ENCODE results near the gene CCDC28B.

CCDC28B gene

GRCh38 chr1:32180186-32181060 is 20.0 kb upstream of the CCDC28B start:
- peaks cover 14% of the 10 kb centered on the region for H3K36me3 ChIP-seq

GRCh38 chr1:32181065-32181464 is 19.3 kb upstream of the CCDC28B start:
- no peak for TF ChIP-seq CTCF (IDR thresholded peaks at IDR 0.05)
- Histone ChIP-seq H3K36me3 (peaks cover 20% of the 10 kb centered on the region), H3K9me3 (no peaks in the 10 kb centered on the region), H3K27ac (no peak overlapping the region), H3K4me1 (ENCODE audit: control insufficient read depth in 1 of 2, insufficient read depth in 1 of 2, low read depth in 1 of 2, low read length in 1 of 2) (peaks cover 33 to 45% of the 10 kb centered on the region in 2 experiments), H3K27me3 (no peaks in the 10 kb centered on the region), H3K4me3 (ENCODE audit: low read depth in 1 of 2, low read length in 1 of 2) (no peak overlapping the region)

More at GRCh38 chr1:32180186-32181060, 20.0 kb upstream of the CCDC28B start:
- H3K4me3 ChIP-seq (ENCODE audit: low read depth in 1 of 2, low read length in 1 of 2), result peak overlapping the region; percentile 68 to 87
- H3K9me3 ChIP-seq, result no peaks in the 10 kb centered on the region
- H3K27me3 ChIP-seq, result no peaks in the 10 kb centered on the region
- TF ChIP-seq CTCF (IDR thresholded peaks at IDR 0.05), result no peak
- peak overlapping the region; percentile 89 for H3K27ac ChIP-seq
- peaks cover 33 to 43% of the 10 kb centered on the region in 2 experiments for H3K4me1 ChIP-seq (ENCODE audit: control insufficient read depth in 1 of 2, insufficient read depth in 1 of 2, low read depth in 1 of 2, low read length in 1 of 2)

- no peaks in the 10 kb centered on the region for H3K9me3 ChIP-seq
- peaks cover 33 to 48% of the 10 kb centered on the region in 2 experiments for H3K4me1 ChIP-seq (ENCODE audit: control insufficient read depth in 1 of 2, insufficient read depth in 1 of 2, low read depth in 1 of 2, low read length in 1 of 2)
- no peak for TF ChIP-seq CTCF (IDR thresholded peaks at IDR 0.05)
- peaks cover 23% of the 10 kb centered on the region for H3K36me3 ChIP-seq
- no peak overlapping the region for H3K4me3 ChIP-seq (ENCODE audit: low read depth in 1 of 2, low read length in 1 of 2)
- H3K27ac ChIP-seq, result no peak overlapping the region
- no peaks in the 10 kb centered on the region for H3K27me3 ChIP-seq
Observed at GRCh38 chr1:32181563-32181962, 18.8 kb upstream of the CCDC28B start.

GRCh38 chr1:32182060-32182459 is 18.3 kb upstream of the CCDC28B start:
- H3K9me3 ChIP-seq, result no peaks in the 10 kb centered on the region
- no peak overlapping the region for H3K27ac ChIP-seq
- H3K27me3 ChIP-seq, result no peaks in the 10 kb centered on the region
- no peak overlapping the region for H3K4me3 ChIP-seq (ENCODE audit: low read depth in 1 of 2, low read length in 1 of 2)
- H3K4me1 ChIP-seq (ENCODE audit: control insufficient read depth in 1 of 2, insufficient read depth in 1 of 2, low read depth in 1 of 2, low read length in 1 of 2), result peaks cover 33 to 48% of the 10 kb centered on the region in 2 experiments
- no peak for TF ChIP-seq CTCF (IDR thresholded peaks at IDR 0.05)
- H3K36me3 ChIP-seq, result peaks cover 28% of the 10 kb centered on the region

- TF ChIP-seq CTCF (IDR thresholded peaks at IDR 0.05), result no peak
- H3K4me1 ChIP-seq (ENCODE audit: control insufficient read depth in 1 of 2, insufficient read depth in 1 of 2, low read depth in 1 of 2, low read length in 1 of 2), result peaks cover 10 to 27% of the 10 kb centered on the region in 2 experiments
- H3K9me3 ChIP-seq, result no peaks in the 10 kb centered on the region
- no peaks in the 10 kb centered on the region for H3K27me3 ChIP-seq
- no peak overlapping the region for H3K4me3 ChIP-seq (ENCODE audit: low read depth in 1 of 2, low read length in 1 of 2)
- no peak overlapping the region for H3K27ac ChIP-seq
- peaks cover 52% of the 10 kb centered on the region for H3K36me3 ChIP-seq
Observed at GRCh38 chr1:32184650-32185049, 15.7 kb upstream of the CCDC28B start.

Data from neutrophil (primary cell).